HepG2 (cell line): Measurements from ENCODE around the gene LSM3. TPM values are rescaled to one million over a fixed set of nuclear protein-coding genes. Genes with fewer than 3 reads are reported as not detected.

Experiments used
- ATAC-seq: fragments of 200-7000 bp; cut with Tn5 transposase; 3 replicates; pipeline ENCODE4 v1.9.1; 2020; ENCODE audit warnings: mild to moderate bottlenecking, moderate library complexity
- BruUV-seq: library from RNA; stranded (reverse); fragments of 400-500 nt; replicated peaks from 2 replicates; lab custom pipeline; 2021; lab: Mats Ljungman, UMichigan
- CTCF ChIA-PET: fragments of 300-600 bp; formaldehyde crosslinking; extraction: SDS; loops from one replicate; lab custom pipeline; 2021; ENCODE audit warnings: low total read pairs, inconsistent platforms, low intra/inter-chr PET ratio; lab: Yijun Ruan, JAX
- POLR2A ChIA-PET: fragments of 350-600 bp; sonication (Branson Sonifier 250); formaldehyde crosslinking; loops from one replicate; lab custom pipeline; 2020; ENCODE audit warnings: antibody characterized with exemption, inconsistent platforms; lab: Yijun Ruan, JAX
- DNase-seq: peaks from one replicate; pipeline ENCODE4 v3.0.0-alpha.2; 2015; ENCODE audit warnings: low spot score
- FAIRE-seq: peaks from 3 replicates; lab custom pipeline; 2011; peaks lifted over from hg19 to GRCh38; lab: Jason Lieb, UNC
- H2AFZ ChIP-seq: one replicate; pipeline ENCODE4 v1.6.1; 2011; ENCODE audit warnings: low read length, inconsistent platforms
- H3K27ac ChIP-seq: fragments of 300-600 bp; 3 replicates; pipeline ENCODE4 v1.8.0; 2011; ENCODE audit warnings: mixed run types, mild to moderate bottlenecking, mixed read lengths, low read length, inconsistent platforms; ENCODE audit not compliant: insufficient read depth; ENCODE audit errors: extremely low read length
- H3K27me3 ChIP-seq, 2 experiments: fragments of 200-600 bp in 1 of 2; 2 replicates in 1 of 2; 3 replicates in 1 of 2; pipeline versions ENCODE4 v1.6.0 to v1.8.0; 2011; ENCODE audit warnings: low read length in 2 of 2, mild to moderate bottlenecking in 2 of 2, moderate library complexity in 2 of 2, inconsistent platforms in 1 of 2; ENCODE audit not compliant: insufficient read depth in 2 of 2, control insufficient read depth in 1 of 2
- H3K36me3 ChIP-seq, 2 experiments: fragments of 200-600 bp in 1 of 2; replicated peaks in 1 of 2; 2 replicates in 1 of 2; 3 replicates in 1 of 2; pipeline versions ENCODE4 v1.5.1 to v1.8.0; 2011; ENCODE audit warnings: low read length in 2 of 2, inconsistent platforms in 1 of 2; ENCODE audit not compliant: insufficient read depth in 2 of 2, control insufficient read depth in 1 of 2
- H3K4me1 ChIP-seq: 2 replicates; pipeline ENCODE4 v1.5.1; 2012; ENCODE audit warnings: low read length, inconsistent platforms; ENCODE audit not compliant: insufficient read depth
- H3K4me2 ChIP-seq: 2 replicates; pipeline ENCODE4 v1.6.0; 2011; ENCODE audit warnings: low read depth, low read length, inconsistent platforms
- H3K4me3 ChIP-seq, 3 experiments: fragments of 200-600 bp in 1 of 3; sonication (generic), shearing (Covaris generic) in 1 of 3; replicated peaks in 1 of 3; 2 replicates each; pipeline ENCODE4 v1.5.1; 2011 to 2016; ENCODE audit warnings: low read length in 3 of 3, inconsistent platforms in 2 of 3, low read depth in 2 of 3, mild to moderate bottlenecking in 2 of 3, control low read depth in 1 of 3, mixed read lengths in 1 of 3; ENCODE audit not compliant: insufficient read depth in 1 of 3
- H3K79me2 ChIP-seq: one replicate; pipeline ENCODE4 v1.6.1; 2011; ENCODE audit warnings: low read length, inconsistent platforms; ENCODE audit not compliant: insufficient read depth
- H3K9ac ChIP-seq: 2 replicates; pipeline ENCODE4 v1.6.0; 2011; ENCODE audit warnings: mild to moderate bottlenecking, low read depth, low read length, inconsistent platforms; ENCODE audit not compliant: insufficient read depth
- H3K9me3 ChIP-seq: 2 replicates; pipeline ENCODE4 v1.5.1; 2012; ENCODE audit warnings: mild to moderate bottlenecking, low read length
- H4K20me1 ChIP-seq: 2 replicates; pipeline ENCODE4 v1.6.0; 2011; ENCODE audit warnings: inconsistent platforms, mild to moderate bottlenecking, low read length, moderate library complexity; ENCODE audit not compliant: insufficient read depth
- AGO1 ChIP-seq: fragments of 200-400 bp; formaldehyde crosslinking; IDR thresholded peaks from 2 replicates; pipeline ENCODE4 v1.6.1; 2017; ENCODE audit warnings: mild to moderate bottlenecking, low read depth, low read length, moderate library complexity; ENCODE audit not compliant: poor library complexity, severe bottlenecking
- ATAD3A ChIP-seq: sonication (generic); formaldehyde crosslinking; IDR thresholded peaks from 2 replicates; pipeline ENCODE4 v1.4.0; 2020; ENCODE audit warnings: missing genetic modification reagents
- CEBPB ChIP-seq: IDR thresholded peaks from 2 replicates; pipeline ENCODE4 v1.6.1; 2011; ENCODE audit warnings: low read depth, low read length, improper control_type of control experiment, borderline replicate concordance
- DDIT3 ChIP-seq: sonication (generic); formaldehyde crosslinking; IDR thresholded peaks from 2 replicates; pipeline ENCODE4 v1.4.0; 2020; ENCODE audit warnings: mild to moderate bottlenecking, missing genetic modification reagents
- HCFC1 ChIP-seq: fragments of 150-350 bp; IDR thresholded peaks from 2 replicates; pipeline ENCODE4 v1.6.1; 2014; ENCODE audit warnings: low read depth, low read length
- KDM5A ChIP-seq: fragments of 200-600 bp; sonication (generic); IDR thresholded peaks from 2 replicates; pipeline ENCODE4 v1.7.0; 2018; ENCODE audit warnings: antibody characterized with exemption, mild to moderate bottlenecking, low read length, borderline replicate concordance
- PAWR ChIP-seq: sonication (generic); formaldehyde crosslinking; IDR thresholded peaks from 2 replicates; pipeline ENCODE4 v1.4.0; 2020; ENCODE audit warnings: missing genetic modification reagents, mild to moderate bottlenecking, borderline replicate concordance
- PITX1 ChIP-seq: sonication (generic); formaldehyde crosslinking; IDR thresholded peaks from 2 replicates; pipeline ENCODE4 v1.5.1; 2020; ENCODE audit warnings: mild to moderate bottlenecking, missing genetic modification reagents
- STAT6 ChIP-seq: sonication (generic); formaldehyde crosslinking; IDR thresholded peaks from 2 replicates; pipeline ENCODE4 v1.4.0; 2020; ENCODE audit warnings: missing genetic modification reagents, mild to moderate bottlenecking, borderline replicate concordance
- ZNF766 ChIP-seq: sonication (generic); formaldehyde crosslinking; IDR thresholded peaks from 2 replicates; pipeline ENCODE4 v1.5.0; 2020; ENCODE audit warnings: missing genetic modification reagents, borderline replicate concordance
- WGBS: methylation state at CpG from one replicate; pipeline ENCODE4 v1.1.6; 2017; ENCODE audit warnings: low lambda C conversion rate; 5-methylcytosine and 5-hydroxymethylcytosine counted together
- in situ Hi-C: cut with HindIII; loops from 2 replicates; pipeline ENCODE4 v1.10.0; 2017; ENCODE audit warnings: low pct_unique_long_range_greater_than_20kb; ENCODE audit not compliant: extremely low pct_ligation_motif_present
- intact Hi-C: fragments of 100-400 bp; cut with micrococcal nuclease; formaldehyde crosslinking; loops from one replicate; pipeline ENCODE4 v1.10.0; 2022; ENCODE audit not compliant: unreplicated experiment
- polyA plus RNA-seq, 8 experiments: library from polyadenylated mRNA; depleted of rRNA in 3 of 8; stranded (reverse) in 7 of 8; unstranded in 1 of 8; fragments of >200 nt; fragmentation: Illumina TruSeq in 4 of 8; extraction: Trizol in 4 of 8; gene quantifications; 2 replicates each; pipeline versions ENCODE4 v1.2.1 to v1.2.3, GENCODE V29; 2011 to 2016; ENCODE audit warnings: low read depth in 4 of 8, missing spikeins in 1 of 8, mixed read lengths in 1 of 8; ENCODE audit not compliant: insufficient read depth in 1 of 8
- total RNA-seq, 5 experiments: library from RNA; depleted of rRNA; stranded (reverse); fragments of >200 nt; fragmentation: Illumina TruSeq; extraction: Trizol; gene quantifications; 2 replicates each; pipeline ENCODE4 v1.2.3, GENCODE V29; 2016; ENCODE audit warnings: low read depth in 1 of 5
- TF ChIP-seq, protein P1 (sequence below): sonication (generic); formaldehyde crosslinking; IDR thresholded peaks from 2 replicates; pipeline ENCODE4 v1.5.1; 2020; ENCODE audit warnings: missing genetic modification reagents, mild to moderate bottlenecking, borderline replicate concordance
- TF ChIP-seq, protein P2 (sequence below): IDR thresholded peaks from 2 replicates; pipeline ENCODE4 v1.6.1; 2016; ENCODE audit warnings: low read depth

The LSM3 gene
- total and polyA plus RNA-seq, 2 of the 13 experiments (the other 11 are each of a cell fraction or from before 2014, with no cell fraction given): 5.1 to 19.4 TPM

GRCh38 chr3:14243782-14244181 is 65.2 kb downstream of the LSM3 start:
- Histone ChIP-seq H3K27me3 (peaks cover 0 to 3% of the 10 kb centered on the region in 2 experiments; a peak in 3 of 5 replicates), H3K36me3 (no peaks in the 10 kb centered on the region), H3K9ac (no peak overlapping the region), H3K9me3 (no peaks in the 10 kb centered on the region), H3K79me2 (no peaks in the 10 kb centered on the region), H3K27ac (no peak overlapping the region), H3K4me2 (no peak overlapping the region), H3K4me1 (peaks cover 19% of the 10 kb centered on the region), H2AFZ (no peak overlapping the region), H4K20me1 (no peaks in the 10 kb centered on the region), H3K4me3 (no peak overlapping the region)
- in situ Hi-C loops (no loop called here), intact Hi-C loops (no loop called here)
- DNase-seq (no peak), FAIRE-seq (no peak), ATAC-seq (no peak)
- CTCF ChIA-PET: no interaction called here
- no TSS peak for BruUV-seq
- WGBS: 50% methylated on average over 5 of the region's 5 CpGs
- POLR2A ChIA-PET: no interaction called here
- TF ChIP-seq ATAD3A (CRISPR knock-in tag) (no peak), CEBPB (no peak)

DNA sequence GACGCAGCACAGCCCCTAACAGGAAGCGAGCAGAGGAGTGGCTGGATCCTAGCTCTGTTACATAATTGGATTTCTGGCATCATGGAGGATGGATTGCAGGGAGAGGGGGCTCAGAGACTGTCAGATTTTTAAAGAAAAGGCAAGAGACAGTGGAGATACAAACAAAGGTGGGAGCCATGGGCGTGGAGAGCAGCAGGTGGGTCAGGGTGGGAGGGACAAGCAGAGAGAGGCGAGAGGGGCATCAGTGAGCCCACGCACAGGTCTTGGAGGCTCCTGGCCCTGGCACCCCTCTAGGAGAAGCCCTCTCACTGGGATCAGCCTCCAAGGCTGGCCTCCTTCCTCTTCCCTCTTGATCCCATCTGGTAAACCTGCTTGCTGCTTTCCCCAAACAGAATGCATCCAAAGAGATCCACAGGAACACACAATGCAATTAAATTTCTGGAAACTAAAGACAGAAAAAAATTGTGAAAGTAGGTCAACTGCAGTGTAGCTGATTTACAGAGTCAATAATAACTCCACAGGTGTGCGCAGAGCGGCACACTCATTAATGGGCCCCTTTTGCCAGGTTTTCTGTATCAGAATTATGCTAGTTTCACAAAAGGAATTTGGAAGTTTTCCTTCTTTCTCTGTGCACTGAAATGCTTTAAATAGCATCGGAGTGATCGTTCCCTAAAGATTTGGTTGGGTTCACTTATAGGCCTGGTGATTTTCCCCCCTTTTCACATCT is 66.1 kb downstream of the LSM3 start:
- no peak overlapping the region for H3K27ac ChIP-seq
- BruUV-seq: no TSS peak
- in situ Hi-C loops: no loop called here
- peaks cover 28% of the 10 kb centered on the region for H3K4me1 ChIP-seq
- ATAC-seq (no peak), FAIRE-seq (no peak), DNase-seq (no peak)
- H4K20me1 ChIP-seq: no peaks in the 10 kb centered on the region
- POLR2A ChIA-PET: no interaction called here
- peaks cover 0 to 3% of the 10 kb centered on the region in 2 experiments; a peak in 3 of 5 replicates for H3K27me3 ChIP-seq
- H3K9me3 ChIP-seq: no peaks in the 10 kb centered on the region
- no peak overlapping the region for H3K4me2 ChIP-seq
- WGBS: 73% methylated on average over 9 of the region's 9 CpGs
- no peaks in the 10 kb centered on the region for H3K79me2 ChIP-seq
- no peaks in the 10 kb centered on the region for H3K36me3 ChIP-seq
- H2AFZ ChIP-seq: no peak overlapping the region
- intact Hi-C loops: no loop called here
- no peak overlapping the region for H3K4me3 ChIP-seq
- CTCF ChIA-PET: no interaction called here
- H3K9ac ChIP-seq: no peak overlapping the region
- TF ChIP-seq DDIT3 (CRISPR knock-in tag) (no peak), HCFC1 (no peak), KDM5A (no peak), ZNF766 (no peak), PITX1 (CRISPR knock-in tag) (no peak), PAWR (CRISPR knock-in tag) (no peak), AGO1 (no peak), STAT6 (CRISPR knock-in tag) (no peak)
- TF ChIP-seq, protein P1, sequence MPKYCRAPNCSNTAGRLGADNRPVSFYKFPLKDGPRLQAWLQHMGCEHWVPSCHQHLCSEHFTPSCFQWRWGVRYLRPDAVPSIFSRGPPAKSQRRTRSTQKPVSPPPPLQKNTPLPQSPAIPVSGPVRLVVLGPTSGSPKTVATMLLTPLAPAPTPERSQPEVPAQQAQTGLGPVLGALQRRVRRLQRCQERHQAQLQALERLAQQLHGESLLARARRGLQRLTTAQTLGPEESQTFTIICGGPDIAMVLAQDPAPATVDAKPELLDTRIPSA (CRISPR knock-in tag): no peak
- TF ChIP-seq, protein P2, sequence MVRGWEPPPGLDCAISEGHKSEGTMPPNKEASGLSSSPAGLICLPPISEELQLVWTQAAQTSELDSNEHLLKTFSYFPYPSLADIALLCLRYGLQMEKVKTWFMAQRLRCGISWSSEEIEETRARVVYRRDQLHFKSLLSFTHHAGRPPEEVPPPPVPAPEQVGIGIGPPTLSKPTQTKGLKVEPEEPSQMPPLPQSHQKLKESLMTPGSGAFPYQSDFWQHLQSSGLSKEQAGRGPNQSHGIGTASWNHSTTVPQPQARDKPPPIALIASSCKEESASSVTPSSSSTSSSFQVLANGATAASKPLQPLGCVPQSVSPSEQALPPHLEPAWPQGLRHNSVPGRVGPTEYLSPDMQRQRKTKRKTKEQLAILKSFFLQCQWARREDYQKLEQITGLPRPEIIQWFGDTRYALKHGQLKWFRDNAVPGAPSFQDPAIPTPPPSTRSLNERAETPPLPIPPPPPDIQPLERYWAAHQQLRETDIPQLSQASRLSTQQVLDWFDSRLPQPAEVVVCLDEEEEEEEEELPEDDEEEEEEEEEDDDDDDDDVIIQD (CRISPR knock-in tag): no peak
